Prostate gland (tissue), 2 donors: Measurements from ENCODE around the gene ANO2.

Source experiments
- CTCF ChIP-seq, 4 experiments: fragments of 200-600 bp in 2 of 4; fragments of 450-650 bp in 2 of 4; sonication (generic) in 2 of 4; IDR thresholded peaks; 1 replicate in 3 of 4; 2 replicates in 1 of 4; pipeline ENCODE4 v1.5.1; 2016 to 2019; ENCODE audit warnings: antibody characterized with exemption in 4 of 4, mild to moderate bottlenecking in 2 of 4, moderate library complexity in 2 of 4
- POLR2AphosphoS5 ChIP-seq: sonication (generic); formaldehyde crosslinking; IDR thresholded peaks from one replicate; pipeline ENCODE4 v1.6.1; 2017; ENCODE audit warnings: antibody characterized with exemption

GRCh38 chr12:5944053-5944452, 1.0 kb downstream of the ANO2 start:
- no peak for TF ChIP-seq CTCF (IDR thresholded peaks at IDR 0.05)
- no peak for TF ChIP-seq POLR2AphosphoS5
